Heart left ventricle (tissue), 13 donors: Measurements from ENCODE around the gene ANKRD30A.
"Not testable (repeated sequence)": the region's sequence is repeated elsewhere in the genome, so short reads cannot be mapped to it uniquely, and the experiment has no call there.

Experiments used
- CTCF ChIP-seq, 12 donors: fragments of 200-600 bp; sonication (generic) in 4 of 12; IDR thresholded peaks; one replicate each; pipeline versions ENCODE4 v1.5.0 to v1.8.0; 2018 to 2022; ENCODE audit warnings: antibody characterized with exemption in 12 of 12, mild to moderate bottlenecking in 5 of 12
- POLR2A ChIP-seq, 2 donors: fragments of 450-650 bp; IDR thresholded peaks; one replicate each; pipeline ENCODE4 v1.6.1; 2017; ENCODE audit warnings: antibody characterized with exemption in 2 of 2, mild to moderate bottlenecking in 2 of 2, moderate library complexity in 2 of 2
- donor health status: ischemic (EF 13 %, LVEDD 7.1; RV severe dilation, severe dysfunction).
- donor health status: DM: no; HTN: yes; CAD: no.
- donor health status: DM: no; HTN: no; CAD: no.
- donor health status: ischemic (EF 25% LVEDD 6.9; RV normal size, moderate dysfunction).
- donor health status: ischemic (EF 25% LVEDD 5.7; RV mildly dilated, moderate dysfunction).
- donor health status: ischemic (EF 35%, LVEDD 5.7; RV mildly dilated, moderate dysfunction).
- donor health status: nonischemic (EF 11% LVEDD 7.7; RV severe dilation, severe dysfunction).
- donor health status: DM: yes; HTN: yes; CAD: no.
- donor health status: PGD.
- donor health status: ischemic (EF 29% LVEDD 5.4; RV normal size, mild dysfunction).
- donor health status: nonischemic (EF 23%, LVEDD 6.1; RV moderate dilation, normal function).

- not testable (repeated sequence) for TF ChIP-seq CTCF, POLR2A (IDR thresholded peaks at IDR 0.05)
Observed at GRCh38 chr10:37171945-37172344, 46.5 kb downstream of the ANKRD30A start.
